Measurements from ENCODE around the gene KRTAP4-1. TPM values are rescaled to one million over a fixed set of nuclear protein-coding genes. Genes with fewer than 3 reads are reported as not detected.
"Not testable (repeated sequence)": the region's sequence is repeated elsewhere in the genome, so short reads cannot be mapped to it uniquely, and the experiment has no call there.

Gene KRTAP4-1
- total RNA-seq, 1 donor from 2014 or later: not detected

DNA sequence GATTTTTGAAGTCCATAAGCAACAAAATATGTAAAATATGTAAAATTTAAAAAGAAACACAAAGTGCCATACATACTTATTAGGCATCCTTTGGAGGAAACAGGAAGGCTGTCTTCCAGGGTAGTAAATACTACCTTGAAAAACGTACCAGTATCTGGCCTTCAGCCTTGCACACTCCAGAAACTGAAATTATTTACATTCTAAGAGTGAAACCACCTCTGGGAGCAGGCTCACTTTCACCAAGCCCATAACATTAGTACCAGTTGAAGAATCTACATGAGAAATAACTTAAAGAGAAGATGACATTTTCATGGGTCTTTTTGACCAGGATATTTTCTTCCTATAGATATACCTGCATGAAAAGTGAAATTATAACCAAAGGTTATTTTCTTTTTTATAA, 11.4 kb upstream of the KRTAP4-1 start:
- peaks cover 8% of the 10 kb centered on the region for H3K9me3 Mint-ChIP-seq
- H3K27me3 Mint-ChIP-seq (ENCODE audit: low read depth): peaks cover 46% of the 10 kb centered on the region
- no peak overlapping the region for H3K27ac Mint-ChIP-seq (ENCODE audit: unreplicated experiment)
- H3K4me1 Mint-ChIP-seq: no peaks in the 10 kb centered on the region
- H3K4me3 Mint-ChIP-seq: no peak overlapping the region
- no peaks in the 10 kb centered on the region for H3K36me3 Mint-ChIP-seq (ENCODE audit: low read depth)
- no peak for DNase-seq (ENCODE audit: low read depth, low spot score)
- TF ChIP-seq, protein P1, sequence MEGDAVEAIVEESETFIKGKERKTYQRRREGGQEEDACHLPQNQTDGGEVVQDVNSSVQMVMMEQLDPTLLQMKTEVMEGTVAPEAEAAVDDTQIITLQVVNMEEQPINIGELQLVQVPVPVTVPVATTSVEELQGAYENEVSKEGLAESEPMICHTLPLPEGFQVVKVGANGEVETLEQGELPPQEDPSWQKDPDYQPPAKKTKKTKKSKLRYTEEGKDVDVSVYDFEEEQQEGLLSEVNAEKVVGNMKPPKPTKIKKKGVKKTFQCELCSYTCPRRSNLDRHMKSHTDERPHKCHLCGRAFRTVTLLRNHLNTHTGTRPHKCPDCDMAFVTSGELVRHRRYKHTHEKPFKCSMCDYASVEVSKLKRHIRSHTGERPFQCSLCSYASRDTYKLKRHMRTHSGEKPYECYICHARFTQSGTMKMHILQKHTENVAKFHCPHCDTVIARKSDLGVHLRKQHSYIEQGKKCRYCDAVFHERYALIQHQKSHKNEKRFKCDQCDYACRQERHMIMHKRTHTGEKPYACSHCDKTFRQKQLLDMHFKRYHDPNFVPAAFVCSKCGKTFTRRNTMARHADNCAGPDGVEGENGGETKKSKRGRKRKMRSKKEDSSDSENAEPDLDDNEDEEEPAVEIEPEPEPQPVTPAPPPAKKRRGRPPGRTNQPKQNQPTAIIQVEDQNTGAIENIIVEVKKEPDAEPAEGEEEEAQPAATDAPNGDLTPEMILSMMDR (conservative IDR thresholded peaks at IDR 0.05): no peak

DNA sequence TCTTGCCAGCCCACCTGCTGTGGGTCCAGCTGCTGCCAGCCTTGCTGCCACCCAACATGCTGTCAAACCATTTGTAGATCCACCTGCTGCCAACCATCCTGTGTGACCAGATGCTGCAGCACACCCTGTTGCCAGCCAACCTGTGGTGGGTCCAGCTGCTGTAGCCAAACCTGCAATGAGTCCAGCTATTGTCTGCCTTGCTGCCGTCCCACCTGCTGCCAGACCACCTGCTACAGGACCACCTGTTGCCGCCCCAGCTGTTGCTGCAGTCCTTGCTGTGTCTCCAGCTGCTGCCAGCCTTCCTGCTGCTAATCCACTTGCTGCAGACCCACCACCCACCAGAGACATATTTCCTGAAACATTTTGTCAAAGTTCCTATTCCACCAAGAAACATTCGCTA, 5.6 kb upstream of the KRTAP4-1 start:
- TF ChIP-seq, protein P1 (conservative IDR thresholded peaks at IDR 0.05): no peak
- peaks cover 3% of the 10 kb centered on the region for H3K9me3 Mint-ChIP-seq
- H3K27me3 Mint-ChIP-seq (ENCODE audit: low read depth): peaks cover 54% of the 10 kb centered on the region
- no peak overlapping the region for H3K27ac Mint-ChIP-seq (ENCODE audit: unreplicated experiment)
- no peaks in the 10 kb centered on the region for H3K36me3 Mint-ChIP-seq (ENCODE audit: low read depth)
- DNase-seq (ENCODE audit: low read depth, low spot score): no peak
- H3K4me3 Mint-ChIP-seq: no peak overlapping the region
- no peaks in the 10 kb centered on the region for H3K4me1 Mint-ChIP-seq

DNA sequence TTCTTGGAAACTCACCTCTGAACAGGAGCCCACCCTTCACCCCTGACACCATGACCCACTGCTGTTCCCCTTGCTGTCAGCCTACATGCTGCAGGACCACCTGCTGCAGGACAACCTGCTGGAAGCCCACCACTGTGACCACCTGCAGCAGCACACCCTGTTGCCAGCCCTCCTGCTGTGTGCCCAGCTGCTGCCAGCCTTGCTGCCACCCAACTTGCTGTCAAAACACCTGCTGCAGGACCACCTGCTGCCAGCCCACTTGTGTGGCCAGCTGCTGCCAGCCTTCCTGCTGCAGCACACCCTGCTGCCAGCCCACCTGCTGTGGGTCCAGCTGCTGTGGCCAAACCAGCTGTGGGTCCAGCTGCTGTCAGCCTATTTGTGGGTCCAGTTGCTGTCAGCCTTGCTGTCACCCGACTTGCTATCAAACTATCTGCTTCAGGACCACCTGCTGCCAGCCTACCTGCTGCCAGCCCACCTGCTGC, 5.2 kb upstream of the KRTAP4-1 start, which contains the start of gene KRTAP9-1:
TSS of gene KRTAP9-1 (plus strand) at position 51 of the 482 bp plus-strand sequence. CDS start at position 51, 0 bp downstream.
- not testable (repeated sequence) for H3K4me1 Mint-ChIP-seq; H3K9me3 Mint-ChIP-seq; H3K4me3 Mint-ChIP-seq; H3K36me3 Mint-ChIP-seq (ENCODE audit: low read depth); DNase-seq (ENCODE audit: low read depth, low spot score); H3K27ac Mint-ChIP-seq (ENCODE audit: unreplicated experiment)
- H3K27me3 Mint-ChIP-seq (ENCODE audit: low read depth): peaks cover 57% of the 10 kb centered on the region

DNA sequence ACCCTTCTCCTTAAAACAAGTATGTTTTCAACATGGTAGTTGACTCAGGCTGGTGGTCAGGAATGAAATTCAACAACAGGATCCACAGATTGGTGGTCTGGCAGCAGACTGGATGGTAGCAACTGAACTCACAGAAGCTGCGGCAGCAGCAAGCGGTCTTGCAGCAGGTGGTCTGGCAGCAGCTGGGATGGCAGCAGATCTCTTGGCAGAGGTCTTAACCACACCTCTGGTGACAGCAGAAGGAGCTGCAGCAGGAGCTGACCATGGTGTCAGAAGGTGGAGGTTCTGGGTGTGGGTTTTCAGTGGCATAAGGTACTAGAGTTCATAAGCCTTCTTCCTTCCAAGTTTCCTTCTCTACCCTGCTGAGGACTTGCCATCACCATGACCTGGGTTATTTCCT, 2.2 kb upstream of the KRTAP4-1 start:
- no peak overlapping the region for H3K4me3 Mint-ChIP-seq
- peaks cover 52% of the 10 kb centered on the region for H3K27me3 Mint-ChIP-seq (ENCODE audit: low read depth)
- TF ChIP-seq, protein P1 (conservative IDR thresholded peaks at IDR 0.05): no peak
- no peaks in the 10 kb centered on the region for H3K36me3 Mint-ChIP-seq (ENCODE audit: low read depth)
- H3K4me1 Mint-ChIP-seq: no peaks in the 10 kb centered on the region
- no peak overlapping the region for H3K27ac Mint-ChIP-seq (ENCODE audit: unreplicated experiment)
- no peaks in the 10 kb centered on the region for H3K9me3 Mint-ChIP-seq
- DNase-seq (ENCODE audit: low read depth, low spot score): no peak

DNA sequence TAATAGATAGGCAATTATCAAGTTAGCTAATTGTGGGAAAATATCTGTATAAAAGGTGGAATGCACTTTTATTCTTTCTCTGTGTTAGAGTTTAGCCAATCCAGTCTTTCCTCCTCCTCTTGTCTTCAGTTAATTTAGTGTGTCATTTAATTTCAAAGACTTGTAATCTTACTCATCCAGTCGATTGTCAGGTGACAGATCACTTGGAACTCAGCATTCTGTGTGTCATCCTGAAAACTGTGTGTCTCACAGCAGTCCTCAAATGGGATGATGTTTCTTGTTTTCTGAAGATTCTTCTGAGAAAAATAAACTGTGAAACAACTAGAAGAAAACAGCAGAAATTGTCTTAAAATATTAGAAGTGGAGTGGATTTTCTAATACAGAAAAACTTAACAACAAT, 290 bp upstream of the KRTAP4-1 start:
- Mint-ChIP-seq H3K9me3 (no peaks in the 10 kb centered on the region), H3K27me3 (ENCODE audit: low read depth) (peaks cover 41% of the 10 kb centered on the region), H3K4me1 (no peaks in the 10 kb centered on the region), H3K27ac (ENCODE audit: unreplicated experiment) (no peak overlapping the region), H3K36me3 (ENCODE audit: low read depth) (no peaks in the 10 kb centered on the region), H3K4me3 (no peak overlapping the region)
- TF ChIP-seq, protein P1 (conservative IDR thresholded peaks at IDR 0.05): no peak
- DNase-seq (ENCODE audit: low read depth, low spot score): no peak

DNA sequence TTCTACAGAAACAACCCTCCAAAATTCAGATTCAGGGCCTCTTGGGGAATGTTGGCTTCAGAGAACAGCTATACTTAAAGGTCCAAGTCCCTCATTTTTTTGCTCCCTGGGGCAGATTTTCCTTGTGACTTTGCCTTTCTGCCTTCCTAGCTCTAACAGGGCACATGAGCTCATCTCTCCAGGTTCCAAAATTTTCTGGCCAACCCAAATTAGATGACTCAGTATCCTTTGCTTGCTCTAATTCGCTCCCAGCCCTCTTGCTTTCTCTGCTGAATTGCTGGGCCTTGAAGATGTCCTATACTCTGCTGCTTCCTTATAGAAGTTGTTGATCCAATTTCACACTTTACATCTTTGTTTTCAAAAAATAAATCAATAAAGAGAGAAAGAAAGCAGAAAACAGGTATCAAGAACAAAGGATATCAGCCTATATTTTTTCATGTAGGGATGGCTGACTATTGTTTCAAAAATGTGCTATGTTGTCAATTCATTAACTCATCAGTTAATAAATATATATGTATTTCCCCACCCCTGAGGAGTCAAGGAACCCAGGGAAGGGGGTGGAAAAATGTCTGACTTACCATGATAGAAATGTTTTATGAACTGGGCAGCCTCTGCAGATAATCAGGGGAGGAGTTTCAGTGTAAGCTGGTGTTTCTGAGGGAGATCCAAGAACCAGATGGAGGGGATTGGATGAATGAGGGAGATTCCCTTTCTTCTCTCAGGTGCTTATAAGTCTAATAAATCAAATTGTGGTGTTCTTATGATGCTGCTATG, 5.7 kb downstream of the KRTAP4-1 start:
- TF ChIP-seq, protein P1 (conservative IDR thresholded peaks at IDR 0.05): no peak
- no peaks in the 10 kb centered on the region for H3K4me1 Mint-ChIP-seq
- no peaks in the 10 kb centered on the region for H3K9me3 Mint-ChIP-seq
- no peaks in the 10 kb centered on the region for H3K36me3 Mint-ChIP-seq (ENCODE audit: low read depth)
- peaks cover 31% of the 10 kb centered on the region for H3K27me3 Mint-ChIP-seq (ENCODE audit: low read depth)
- no peak overlapping the region for H3K4me3 Mint-ChIP-seq
- no peak overlapping the region for H3K27ac Mint-ChIP-seq (ENCODE audit: unreplicated experiment)
- DNase-seq (ENCODE audit: low read depth, low spot score): no peak

All from neural crest cell (in vitro differentiated cells).